T-helper 1 cell (primary cell): ENCODE measurements around the gene IFT43.

Experiments used
- DNase-seq, 5 donors: peaks; one replicate each; pipeline ENCODE4 v3.0.0-alpha.2; 2012 to 2020

Gene IFT43

GRCh38 chr14:76083796-76084765, 98.5 kb downstream of the IFT43 start:
- no peak for DNase-seq

GRCh38 chr14:76085358-76085757, 99.8 kb downstream of the IFT43 start:
- DNase-seq = no peak

GRCh38 chr14:76086636-76087035, 101.1 kb downstream of the IFT43 start:
- no peak for DNase-seq

GRCh38 chr14:76088326-76088725, 102.8 kb downstream of the IFT43 start:
- no peak for DNase-seq

- no peak for DNase-seq
Observed at GRCh38 chr14:76088771-76089571, 103.4 kb downstream of the IFT43 start.

GRCh38 chr14:76089575-76089974, 104.0 kb downstream of the IFT43 start:
- DNase-seq = no peak

- no peak for DNase-seq
Observed at GRCh38 chr14:76090616-76091391, 105.2 kb downstream of the IFT43 start.

- DNase-seq = no peak
Observed at GRCh38 chr14:76093077-76093476, 107.5 kb downstream of the IFT43 start.

- DNase-seq = no peak
Observed at GRCh38 chr14:76096257-76096656, 110.7 kb downstream of the IFT43 start.

- DNase-seq = no peak
Observed at GRCh38 chr14:76097547-76097946, 112.0 kb downstream of the IFT43 start.

GRCh38 chr14:76098047-76098446, 112.5 kb downstream of the IFT43 start:
- DNase-seq = no peak

- no peak for DNase-seq
Observed at GRCh38 chr14:76098916-76099675, 113.5 kb downstream of the IFT43 start.

GRCh38 chr14:76100236-76100635, 114.7 kb downstream of the IFT43 start:
- no peak for DNase-seq

GRCh38 chr14:76101391-76102379, 116.1 kb downstream of the IFT43 start:
- no peak for DNase-seq

- DNase-seq = no peak
Observed at GRCh38 chr14:76104802-76105355, 119.3 kb downstream of the IFT43 start.

GRCh38 chr14:76106188-76106587, 120.6 kb downstream of the IFT43 start:
- no peak for DNase-seq

- no peak for DNase-seq
Observed at GRCh38 chr14:76109087-76109880, 123.7 kb downstream of the IFT43 start.

GRCh38 chr14:76112889-76113624, 127.5 kb downstream of the IFT43 start:
- DNase-seq = no peak

- no peak for DNase-seq
Observed at GRCh38 chr14:76113691-76114090, 128.1 kb downstream of the IFT43 start.
